HEK293 (cell line): ENCODE results near the gene CARD10.

Experiments
- KLF16 ChIP-seq: fragments of 450-650 bp; formaldehyde crosslinking; IDR thresholded peaks from 2 replicates; pipeline ENCODE4 v1.5.1; 2017; ENCODE audit warnings: missing biosample characterization, missing genetic modification characterization
- SCRT2 ChIP-seq: fragments of 450-650 bp; formaldehyde crosslinking; IDR thresholded peaks from 2 replicates; pipeline ENCODE4 v1.5.1; 2016; ENCODE audit warnings: missing biosample characterization, missing genetic modification characterization
- SETDB1 ChIP-seq: IDR thresholded peaks from one replicate; pipeline ENCODE4 v1.6.1; 2017; ENCODE audit warnings: mild to moderate bottlenecking, low read length, moderate library complexity, mixed read lengths; ENCODE audit not compliant: insufficient read length
- SP3 ChIP-seq: fragments of 450-650 bp; formaldehyde crosslinking; IDR thresholded peaks from 2 replicates; pipeline ENCODE4 v1.5.1; 2016; ENCODE audit warnings: missing biosample characterization, missing genetic modification characterization
- ZBTB21 ChIP-seq: fragments of 450-650 bp; formaldehyde crosslinking; IDR thresholded peaks from 2 replicates; pipeline ENCODE4 v1.5.1; 2017; ENCODE audit warnings: missing biosample characterization, missing genetic modification characterization
- ZBTB8A ChIP-seq: fragments of 450-650 bp; formaldehyde crosslinking; IDR thresholded peaks from 2 replicates; pipeline ENCODE4 v1.5.1; 2016; ENCODE audit warnings: missing biosample characterization, missing genetic modification characterization
- ZEB2 ChIP-seq: fragments of 450-650 bp; formaldehyde crosslinking; IDR thresholded peaks from 2 replicates; pipeline ENCODE4 v1.5.1; 2016; ENCODE audit warnings: missing biosample characterization, missing genetic modification characterization
- ZFP37 ChIP-seq: fragments of 450-650 bp; formaldehyde crosslinking; IDR thresholded peaks from 2 replicates; pipeline ENCODE4 v1.5.1; 2016; ENCODE audit warnings: missing biosample characterization, missing genetic modification characterization
- ZNF121 ChIP-seq: fragments of 450-650 bp; formaldehyde crosslinking; IDR thresholded peaks from 2 replicates; pipeline ENCODE4 v1.5.1; 2016; ENCODE audit warnings: missing biosample characterization, missing genetic modification characterization
- ZNF146 ChIP-seq: fragments of 450-650 bp; formaldehyde crosslinking; IDR thresholded peaks from 2 replicates; pipeline ENCODE4 v1.5.1; 2016; ENCODE audit warnings: missing biosample characterization, missing genetic modification characterization
- ZNF155 ChIP-seq: fragments of 450-650 bp; formaldehyde crosslinking; IDR thresholded peaks from 2 replicates; pipeline ENCODE4 v1.5.1; 2016; ENCODE audit warnings: missing biosample characterization, missing genetic modification characterization
- ZNF16 ChIP-seq: fragments of 450-650 bp; formaldehyde crosslinking; IDR thresholded peaks from 2 replicates; pipeline ENCODE4 v1.5.1; 2016; ENCODE audit warnings: low read depth, missing biosample characterization, missing genetic modification characterization
- ZNF302 ChIP-seq: fragments of 450-650 bp; formaldehyde crosslinking; IDR thresholded peaks from 2 replicates; pipeline ENCODE4 v1.5.1; 2016; ENCODE audit warnings: missing biosample characterization, missing genetic modification characterization, low read depth
- ZNF311 ChIP-seq: fragments of 450-650 bp; formaldehyde crosslinking; IDR thresholded peaks from 2 replicates; pipeline ENCODE4 v1.5.1; 2017; ENCODE audit warnings: missing biosample characterization, missing genetic modification characterization, borderline replicate concordance
- ZNF37A ChIP-seq: fragments of 450-650 bp; IDR thresholded peaks from 2 replicates; pipeline ENCODE4 v1.5.1; 2018; ENCODE audit warnings: missing biosample characterization, missing genetic modification characterization
- ZNF391 ChIP-seq: fragments of 450-650 bp; formaldehyde crosslinking; IDR thresholded peaks from 2 replicates; pipeline ENCODE4 v1.5.1; 2016; ENCODE audit warnings: low read depth, missing biosample characterization, missing genetic modification characterization, borderline replicate concordance
- ZNF404 ChIP-seq: fragments of 450-650 bp; formaldehyde crosslinking; IDR thresholded peaks from 2 replicates; pipeline ENCODE4 v1.5.1; 2017; ENCODE audit warnings: missing biosample characterization, missing genetic modification characterization
- ZNF521 ChIP-seq: fragments of 450-650 bp; formaldehyde crosslinking; IDR thresholded peaks from 2 replicates; pipeline ENCODE4 v1.5.1; 2017; ENCODE audit warnings: missing biosample characterization, mild to moderate bottlenecking, missing genetic modification characterization
- ZNF558 ChIP-seq: fragments of 450-650 bp; formaldehyde crosslinking; IDR thresholded peaks from 2 replicates; pipeline ENCODE4 v1.5.1; 2016; ENCODE audit warnings: missing biosample characterization, missing genetic modification characterization
- ZNF600 ChIP-seq: fragments of 450-650 bp; formaldehyde crosslinking; IDR thresholded peaks from 2 replicates; pipeline ENCODE4 v1.5.1; 2016; ENCODE audit warnings: missing biosample characterization, missing genetic modification characterization
- ZNF629 ChIP-seq: fragments of 450-650 bp; formaldehyde crosslinking; IDR thresholded peaks from 2 replicates; pipeline ENCODE4 v1.5.1; 2017; ENCODE audit warnings: missing biosample characterization, missing genetic modification characterization
- ZNF677 ChIP-seq: fragments of 450-650 bp; IDR thresholded peaks from 2 replicates; pipeline ENCODE4 v1.5.0; 2018; ENCODE audit warnings: missing biosample characterization, mild to moderate bottlenecking, missing genetic modification characterization, moderate library complexity
- TF ChIP-seq, protein P1 (sequence below): fragments of 450-650 bp; formaldehyde crosslinking; IDR thresholded peaks from 2 replicates; pipeline ENCODE4 v1.5.1; 2016; ENCODE audit warnings: missing biosample characterization, missing genetic modification characterization
- TF ChIP-seq, protein P2 (sequence below): fragments of 450-650 bp; formaldehyde crosslinking; IDR thresholded peaks from 2 replicates; pipeline ENCODE4 v1.5.1; 2016; ENCODE audit warnings: missing biosample characterization, missing genetic modification characterization, borderline replicate concordance
- TF ChIP-seq, protein P3 (sequence below): fragments of 450-650 bp; formaldehyde crosslinking; IDR thresholded peaks from 2 replicates; pipeline ENCODE4 v1.5.1; 2016; ENCODE audit warnings: missing biosample characterization, missing genetic modification characterization
- TF ChIP-seq, protein P4 (sequence below): fragments of 450-650 bp; IDR thresholded peaks from 2 replicates; pipeline ENCODE4 v1.5.1; 2018; ENCODE audit warnings: missing biosample characterization, mild to moderate bottlenecking, missing genetic modification characterization
- TF ChIP-seq, protein P5 (sequence below): fragments of 450-650 bp; formaldehyde crosslinking; IDR thresholded peaks from 2 replicates; pipeline ENCODE4 v1.5.1; 2016; ENCODE audit warnings: missing biosample characterization, missing genetic modification characterization
- TF ChIP-seq, protein P6 (sequence below): fragments of 450-650 bp; formaldehyde crosslinking; IDR thresholded peaks from 2 replicates; pipeline ENCODE4 v1.5.1; 2016; ENCODE audit warnings: missing biosample characterization, missing genetic modification characterization
- TF ChIP-seq, protein P7 (sequence below): fragments of 450-650 bp; formaldehyde crosslinking; IDR thresholded peaks from 2 replicates; pipeline ENCODE4 v1.5.1; 2017; ENCODE audit warnings: missing biosample characterization, missing genetic modification characterization

Gene CARD10

DNA sequence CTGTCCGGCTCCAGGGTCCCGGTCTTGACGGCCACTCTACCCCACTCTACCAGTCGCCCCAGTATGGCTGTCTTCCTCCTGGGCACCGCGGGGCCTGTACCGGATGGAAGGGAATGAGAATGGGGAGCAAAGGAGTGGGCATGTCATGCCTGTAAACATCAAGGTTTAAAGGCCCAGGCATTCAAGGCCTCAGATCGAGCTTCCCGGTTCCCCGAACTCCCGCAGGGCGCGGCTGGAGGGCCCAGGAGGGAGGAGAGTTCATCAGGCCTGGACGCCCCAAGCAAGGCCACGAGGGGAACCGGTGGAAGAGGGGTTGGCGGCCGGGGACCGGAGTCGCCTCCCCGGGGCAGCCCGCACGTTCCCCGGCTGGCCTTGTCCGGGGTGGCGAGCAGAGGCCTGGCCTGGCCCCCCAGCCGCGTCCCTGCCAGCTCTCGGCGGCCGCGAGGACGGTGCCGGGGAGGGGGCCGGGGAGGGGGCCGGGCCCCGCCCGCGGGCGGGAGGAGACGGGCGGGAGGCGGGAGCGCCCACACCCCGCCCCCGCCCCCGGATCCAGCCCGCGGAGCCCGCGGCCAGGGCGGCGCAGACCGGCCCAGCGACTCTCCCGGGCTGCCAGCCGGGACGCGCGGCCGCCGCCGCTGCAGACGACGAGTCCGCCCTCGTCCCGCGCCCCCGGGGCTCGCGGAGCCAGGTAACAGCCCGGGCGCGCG is 40.8 kb upstream of the CARD10 start, which contains the start of gene CDC42EP1 (continued):
- TF ChIP-seq ZBTB21 (no peak), KLF16 (peak; percentile 35; the same call in 1 of the 2 replicates), ZNF37A (tag by site-specific recombination) (no peak), ZNF629 (tag by site-specific recombination) (peak; percentile 12; the same call in 1 of the 2 replicates), ZNF600 (tag by site-specific recombination) (no peak), ZNF16 (no peak), ZNF558 (tag by site-specific recombination) (no peak), ZFP37 (no peak), ZNF404 (no peak), ZNF311 (no peak), SP3 (tag by site-specific recombination) (no peak), ZNF677 (tag by site-specific recombination) (no peak), ZNF155 (tag by site-specific recombination) (no peak), ZNF302 (tag by site-specific recombination) (no peak), SCRT2 (tag by site-specific recombination) (no peak), ZNF521 (tag by site-specific recombination) (no peak), ZNF391 (tag by site-specific recombination) (no peak), ZNF121 (tag by site-specific recombination) (no peak), SETDB1 (no peak), ZBTB8A (tag by site-specific recombination) (peak; percentile 87), ZNF146 (tag by site-specific recombination) (no peak), ZEB2 (tag by site-specific recombination) (peak; percentile 58; the same call in 1 of the 2 replicates)
- TF ChIP-seq, protein P1, sequence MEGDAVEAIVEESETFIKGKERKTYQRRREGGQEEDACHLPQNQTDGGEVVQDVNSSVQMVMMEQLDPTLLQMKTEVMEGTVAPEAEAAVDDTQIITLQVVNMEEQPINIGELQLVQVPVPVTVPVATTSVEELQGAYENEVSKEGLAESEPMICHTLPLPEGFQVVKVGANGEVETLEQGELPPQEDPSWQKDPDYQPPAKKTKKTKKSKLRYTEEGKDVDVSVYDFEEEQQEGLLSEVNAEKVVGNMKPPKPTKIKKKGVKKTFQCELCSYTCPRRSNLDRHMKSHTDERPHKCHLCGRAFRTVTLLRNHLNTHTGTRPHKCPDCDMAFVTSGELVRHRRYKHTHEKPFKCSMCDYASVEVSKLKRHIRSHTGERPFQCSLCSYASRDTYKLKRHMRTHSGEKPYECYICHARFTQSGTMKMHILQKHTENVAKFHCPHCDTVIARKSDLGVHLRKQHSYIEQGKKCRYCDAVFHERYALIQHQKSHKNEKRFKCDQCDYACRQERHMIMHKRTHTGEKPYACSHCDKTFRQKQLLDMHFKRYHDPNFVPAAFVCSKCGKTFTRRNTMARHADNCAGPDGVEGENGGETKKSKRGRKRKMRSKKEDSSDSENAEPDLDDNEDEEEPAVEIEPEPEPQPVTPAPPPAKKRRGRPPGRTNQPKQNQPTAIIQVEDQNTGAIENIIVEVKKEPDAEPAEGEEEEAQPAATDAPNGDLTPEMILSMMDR (tag by site-specific recombination): no peak
- TF ChIP-seq, protein P2, sequence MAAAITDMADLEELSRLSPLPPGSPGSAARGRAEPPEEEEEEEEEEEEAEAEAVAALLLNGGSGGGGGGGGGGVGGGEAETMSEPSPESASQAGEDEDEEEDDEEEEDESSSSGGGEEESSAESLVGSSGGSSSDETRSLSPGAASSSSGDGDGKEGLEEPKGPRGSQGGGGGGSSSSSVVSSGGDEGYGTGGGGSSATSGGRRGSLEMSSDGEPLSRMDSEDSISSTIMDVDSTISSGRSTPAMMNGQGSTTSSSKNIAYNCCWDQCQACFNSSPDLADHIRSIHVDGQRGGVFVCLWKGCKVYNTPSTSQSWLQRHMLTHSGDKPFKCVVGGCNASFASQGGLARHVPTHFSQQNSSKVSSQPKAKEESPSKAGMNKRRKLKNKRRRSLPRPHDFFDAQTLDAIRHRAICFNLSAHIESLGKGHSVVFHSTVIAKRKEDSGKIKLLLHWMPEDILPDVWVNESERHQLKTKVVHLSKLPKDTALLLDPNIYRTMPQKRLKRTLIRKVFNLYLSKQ: no peak
- TF ChIP-seq, protein P3, sequence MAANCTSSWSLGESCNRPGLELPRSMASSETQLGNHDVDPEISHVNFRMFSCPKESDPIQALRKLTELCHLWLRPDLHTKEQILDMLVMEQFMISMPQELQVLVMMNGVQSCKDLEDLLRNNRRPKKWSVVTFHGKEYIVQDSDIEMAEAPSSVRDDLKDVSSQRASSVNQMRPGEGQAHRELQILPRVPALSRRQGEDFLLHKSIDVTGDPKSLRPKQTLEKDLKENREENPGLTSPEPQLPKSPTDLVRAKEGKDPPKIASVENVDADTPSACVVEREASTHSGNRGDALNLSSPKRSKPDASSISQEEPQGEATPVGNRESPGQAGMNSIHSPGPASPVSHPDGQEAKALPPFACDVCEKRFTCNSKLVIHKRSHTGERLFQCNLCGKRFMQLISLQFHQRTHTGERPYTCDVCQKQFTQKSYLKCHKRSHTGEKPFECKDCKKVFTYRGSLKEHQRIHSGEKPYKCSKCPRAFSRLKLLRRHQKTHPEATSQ (tag by site-specific recombination): no peak
- TF ChIP-seq, protein P4, sequence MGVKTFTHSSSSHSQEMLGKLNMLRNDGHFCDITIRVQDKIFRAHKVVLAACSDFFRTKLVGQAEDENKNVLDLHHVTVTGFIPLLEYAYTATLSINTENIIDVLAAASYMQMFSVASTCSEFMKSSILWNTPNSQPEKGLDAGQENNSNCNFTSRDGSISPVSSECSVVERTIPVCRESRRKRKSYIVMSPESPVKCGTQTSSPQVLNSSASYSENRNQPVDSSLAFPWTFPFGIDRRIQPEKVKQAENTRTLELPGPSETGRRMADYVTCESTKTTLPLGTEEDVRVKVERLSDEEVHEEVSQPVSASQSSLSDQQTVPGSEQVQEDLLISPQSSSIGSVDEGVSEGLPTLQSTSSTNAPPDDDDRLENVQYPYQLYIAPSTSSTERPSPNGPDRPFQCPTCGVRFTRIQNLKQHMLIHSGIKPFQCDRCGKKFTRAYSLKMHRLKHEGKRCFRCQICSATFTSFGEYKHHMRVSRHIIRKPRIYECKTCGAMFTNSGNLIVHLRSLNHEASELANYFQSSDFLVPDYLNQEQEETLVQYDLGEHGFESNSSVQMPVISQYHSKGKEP (tag by site-specific recombination): no peak
- TF ChIP-seq, protein P5, sequence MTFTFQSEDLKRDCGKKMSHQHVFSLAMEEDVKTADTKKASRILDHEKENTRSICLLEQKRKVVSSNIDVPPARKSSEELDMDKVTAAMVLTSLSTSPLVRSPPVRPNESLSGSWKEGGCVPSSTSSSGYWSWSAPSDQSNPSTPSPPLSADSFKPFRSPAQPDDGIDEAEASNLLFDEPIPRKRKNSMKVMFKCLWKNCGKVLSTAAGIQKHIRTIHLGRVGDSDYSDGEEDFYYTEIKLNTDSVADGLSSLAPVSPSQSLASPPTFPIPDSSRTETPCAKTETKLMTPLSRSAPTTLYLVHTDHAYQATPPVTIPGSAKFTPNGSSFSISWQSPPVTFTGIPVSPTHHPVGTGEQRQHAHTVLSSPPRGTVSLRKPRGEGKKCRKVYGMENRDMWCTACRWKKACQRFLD (tag by site-specific recombination): no peak
- TF ChIP-seq, protein P6, sequence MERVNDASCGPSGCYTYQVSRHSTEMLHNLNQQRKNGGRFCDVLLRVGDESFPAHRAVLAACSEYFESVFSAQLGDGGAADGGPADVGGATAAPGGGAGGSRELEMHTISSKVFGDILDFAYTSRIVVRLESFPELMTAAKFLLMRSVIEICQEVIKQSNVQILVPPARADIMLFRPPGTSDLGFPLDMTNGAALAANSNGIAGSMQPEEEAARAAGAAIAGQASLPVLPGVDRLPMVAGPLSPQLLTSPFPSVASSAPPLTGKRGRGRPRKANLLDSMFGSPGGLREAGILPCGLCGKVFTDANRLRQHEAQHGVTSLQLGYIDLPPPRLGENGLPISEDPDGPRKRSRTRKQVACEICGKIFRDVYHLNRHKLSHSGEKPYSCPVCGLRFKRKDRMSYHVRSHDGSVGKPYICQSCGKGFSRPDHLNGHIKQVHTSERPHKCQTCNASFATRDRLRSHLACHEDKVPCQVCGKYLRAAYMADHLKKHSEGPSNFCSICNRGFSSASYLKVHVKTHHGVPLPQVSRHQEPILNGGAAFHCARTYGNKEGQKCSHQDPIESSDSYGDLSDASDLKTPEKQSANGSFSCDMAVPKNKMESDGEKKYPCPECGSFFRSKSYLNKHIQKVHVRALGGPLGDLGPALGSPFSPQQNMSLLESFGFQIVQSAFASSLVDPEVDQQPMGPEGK (tag by site-specific recombination): peak; percentile 81
- TF ChIP-seq, protein P7, sequence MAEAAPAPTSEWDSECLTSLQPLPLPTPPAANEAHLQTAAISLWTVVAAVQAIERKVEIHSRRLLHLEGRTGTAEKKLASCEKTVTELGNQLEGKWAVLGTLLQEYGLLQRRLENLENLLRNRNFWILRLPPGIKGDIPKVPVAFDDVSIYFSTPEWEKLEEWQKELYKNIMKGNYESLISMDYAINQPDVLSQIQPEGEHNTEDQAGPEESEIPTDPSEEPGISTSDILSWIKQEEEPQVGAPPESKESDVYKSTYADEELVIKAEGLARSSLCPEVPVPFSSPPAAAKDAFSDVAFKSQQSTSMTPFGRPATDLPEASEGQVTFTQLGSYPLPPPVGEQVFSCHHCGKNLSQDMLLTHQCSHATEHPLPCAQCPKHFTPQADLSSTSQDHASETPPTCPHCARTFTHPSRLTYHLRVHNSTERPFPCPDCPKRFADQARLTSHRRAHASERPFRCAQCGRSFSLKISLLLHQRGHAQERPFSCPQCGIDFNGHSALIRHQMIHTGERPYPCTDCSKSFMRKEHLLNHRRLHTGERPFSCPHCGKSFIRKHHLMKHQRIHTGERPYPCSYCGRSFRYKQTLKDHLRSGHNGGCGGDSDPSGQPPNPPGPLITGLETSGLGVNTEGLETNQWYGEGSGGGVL: peak; percentile 73
